Aorta (tissue), 5 donors: ENCODE measurements around the gene GGTLC2. TPM values are rescaled to one million over a fixed set of nuclear protein-coding genes. Genes with fewer than 3 reads are reported as not detected.
"Not testable (repeated sequence)": the region's sequence is repeated elsewhere in the genome, so short reads cannot be mapped to it uniquely, and the experiment has no call there.

Experiments used
- ATAC-seq: fragments of 200-7000 bp; cut with Tn5 transposase; one replicate; pipeline ENCODE4 v1.9.1; 2022; ENCODE audit warnings: moderate library complexity; ENCODE audit not compliant: low FRiP score
- DNase-seq, 2 donors: peaks; one replicate each; pipeline ENCODE4 v3.0.0-alpha.2; 2020
- H3K27ac ChIP-seq, 2 donors: one replicate each; pipeline ENCODE4 v1.5.1; 2013; ENCODE audit warnings: low read length in 2 of 2, mild to moderate bottlenecking in 2 of 2, moderate library complexity in 2 of 2, control low read depth in 1 of 2, inconsistent platforms in 1 of 2, low read depth in 1 of 2
- H3K27me3 ChIP-seq, 2 donors: one replicate each; pipeline ENCODE4 v1.6.1; 2013; ENCODE audit warnings: control low read depth in 1 of 2, low read length in 1 of 2, mild to moderate bottlenecking in 1 of 2, moderate library complexity in 1 of 2; ENCODE audit not compliant: insufficient read depth in 2 of 2, control insufficient read depth in 1 of 2
- H3K36me3 ChIP-seq, 2 donors: one replicate each; pipeline ENCODE4 v1.6.1; 2013; ENCODE audit warnings: control low read depth in 1 of 2, low read length in 1 of 2, mild to moderate bottlenecking in 1 of 2; ENCODE audit not compliant: insufficient read depth in 2 of 2, control insufficient read depth in 1 of 2
- H3K4me1 ChIP-seq, 2 donors: one replicate each; pipeline ENCODE4 v1.6.1; 2013; ENCODE audit warnings: low read length in 2 of 2, control low read depth in 1 of 2, mild to moderate bottlenecking in 1 of 2, moderate library complexity in 1 of 2; ENCODE audit not compliant: insufficient read depth in 2 of 2, control insufficient read depth in 1 of 2
- H3K4me3 ChIP-seq, 2 donors: one replicate each; pipeline ENCODE4 v1.5.1; 2013; ENCODE audit warnings: low read length in 2 of 2, control low read depth in 1 of 2, mild to moderate bottlenecking in 1 of 2
- H3K9me3 ChIP-seq: one replicate; pipeline ENCODE4 v1.6.1; 2013; ENCODE audit warnings: mild to moderate bottlenecking, low read length; ENCODE audit not compliant: control insufficient read depth
- WGBS, 2 donors: extraction: QIAGEN DNeasy Blood & Tissue Kit; methylation state at CpG; one replicate each; pipeline ENCODE4 v1.1.7; 2013; 5-methylcytosine and 5-hydroxymethylcytosine counted together
- intact Hi-C, 2 donors: fragments of 100-400 bp; cut with DNase I; formaldehyde crosslinking; loops; one replicate each; pipeline versions ENCODE4 v1.14.2 to v1.15.0; 2022
- polyA plus RNA-seq, 2 donors: library from polyadenylated mRNA; stranded (reverse); fragments of 200-250 nt; gene quantifications; one replicate each; pipeline ENCODE4 v1.2.3, GENCODE V29; 2013
- total RNA-seq, 2 donors: library from RNA; stranded (reverse); fragmentation: NEBNext Ultra II Directional; extraction: Animal tissue kit (Norgen Biotek cat#: 25700); gene quantifications; one replicate each; pipeline ENCODE4 v1.2.1, GENCODE V29; 2021
- donor health status: healthy with polysubstance abuse.
- donor health status: Bipolar disorder and iron deficiency.
- donor health status: DM: no; HTN: no; CAD: no.
- donor health status: DM: no; HTN: no; CAD: no.
- donor health status: DM: yes; HTN: yes; CAD: no.

Gene GGTLC2
- total and polyA plus RNA-seq, 4 donors, result not detected

GRCh38 chr22:22648863-22649536 lies 4.6 kb downstream of the GGTLC2 start:
- H3K36me3 ChIP-seq, DNase-seq, ATAC-seq, H3K27ac ChIP-seq, intact Hi-C loops, H3K4me3 ChIP-seq, H3K27me3 ChIP-seq, H3K9me3 ChIP-seq, H3K4me1 ChIP-seq: not testable (repeated sequence)
- 98 to 99% methylated on average over 6 to 7 of the region's 9 CpGs for WGBS, 2 donors

GRCh38 chr22:22649761-22650160 lies 5.3 kb downstream of the GGTLC2 start:
- H3K4me1 ChIP-seq, H3K27ac ChIP-seq, DNase-seq, H3K9me3 ChIP-seq, ATAC-seq, intact Hi-C loops, H3K27me3 ChIP-seq, H3K4me3 ChIP-seq, H3K36me3 ChIP-seq: not testable (repeated sequence)
- WGBS, 2 donors, result 73 to 90% methylated on average over 4 of the region's 8 CpGs

- DNase-seq, H3K36me3 ChIP-seq, H3K27me3 ChIP-seq, H3K4me1 ChIP-seq, H3K4me3 ChIP-seq, H3K27ac ChIP-seq, H3K9me3 ChIP-seq, intact Hi-C loops, ATAC-seq: not testable (repeated sequence)
- 7 to 41% methylated on average over 3 to 7 of the region's 9 CpGs for WGBS, 2 donors
Measured at GRCh38 chr22:22650398-22650797, 6.0 kb downstream of the GGTLC2 start.

GRCh38 chr22:22650803-22651515 lies 6.5 kb downstream of the GGTLC2 start:
- H3K9me3 ChIP-seq, H3K4me3 ChIP-seq, H3K36me3 ChIP-seq, H3K27ac ChIP-seq, intact Hi-C loops, ATAC-seq, H3K27me3 ChIP-seq, DNase-seq, H3K4me1 ChIP-seq: not testable (repeated sequence)
- WGBS, 2 donors, result 43 to 60% methylated on average over 7 of the region's 8 CpGs

GRCh38 chr22:22651593-22651992 lies 7.2 kb downstream of the GGTLC2 start:
- H3K4me3 ChIP-seq, H3K27ac ChIP-seq, DNase-seq, H3K9me3 ChIP-seq, H3K4me1 ChIP-seq, intact Hi-C loops, H3K36me3 ChIP-seq, H3K27me3 ChIP-seq, ATAC-seq: not testable (repeated sequence)
- WGBS, 2 donors, result 3 to 15% methylated on average over 8 to 10 of the region's 10 CpGs

- DNase-seq, intact Hi-C loops: not testable (repeated sequence)
- WGBS, 2 donors, result 26 to 33% methylated on average over 12 of the region's 12 CpGs
Measured at GRCh38 chr22:22652102-22652501, 7.7 kb downstream of the GGTLC2 start.

GRCh38 chr22:22652573-22652972 lies 8.2 kb downstream of the GGTLC2 start:
- H3K4me3 ChIP-seq, H3K4me1 ChIP-seq, H3K27ac ChIP-seq, ATAC-seq, intact Hi-C loops, H3K9me3 ChIP-seq, DNase-seq, H3K36me3 ChIP-seq, H3K27me3 ChIP-seq: not testable (repeated sequence)
- WGBS, 2 donors, result 93 to 95% methylated on average over 5 to 6 of the region's 6 CpGs

More at GRCh38 chr22:22652102-22652501, 7.7 kb downstream of the GGTLC2 start:
- ATAC-seq, H3K27me3 ChIP-seq, H3K9me3 ChIP-seq, H3K36me3 ChIP-seq, H3K27ac ChIP-seq, H3K4me3 ChIP-seq, H3K4me1 ChIP-seq: not testable (repeated sequence)

- H3K4me1 ChIP-seq, intact Hi-C loops, H3K27ac ChIP-seq, H3K36me3 ChIP-seq, ATAC-seq, H3K9me3 ChIP-seq, H3K4me3 ChIP-seq, H3K27me3 ChIP-seq, DNase-seq: not testable (repeated sequence)
- 13 to 24% methylated on average over 3 to 8 of the region's 13 CpGs for WGBS, 2 donors
Measured at GRCh38 chr22:22653677-22654381, 9.4 kb downstream of the GGTLC2 start.
